K562 (cell line): ENCODE data around the gene PRDX6. TPM values are rescaled to one million over a fixed set of nuclear protein-coding genes. Genes with fewer than 3 reads are reported as not detected.

ENCODE experiments used
- CUX1 ChIP-seq: fragments of 200-800 bp; sonication (Bioruptor generic); IDR thresholded peaks from 2 replicates; pipeline ENCODE4 v1.6.1; 2016; ENCODE audit warnings: missing genetic modification characterization, missing compliant biosample characterization
- EP400 ChIP-seq: fragments of 450-650 bp; IDR thresholded peaks from 2 replicates; pipeline ENCODE4 v1.6.1; 2017; ENCODE audit warnings: antibody characterized with exemption, mild to moderate bottlenecking, moderate library complexity
- ETV6 ChIP-seq, 3 experiments: fragments of 150-350 bp in 1 of 3; sonication (generic) in 1 of 3; formaldehyde crosslinking in 1 of 3; IDR thresholded peaks; 2 replicates each; pipeline versions ENCODE4 v1.6.1 to v1.8.0; 2014 to 2022; ENCODE audit warnings: borderline replicate concordance in 2 of 3, low read depth in 2 of 3, antibody characterized with exemption in 1 of 3, low read length in 1 of 3, mild to moderate bottlenecking in 1 of 3, missing genetic modification reagents in 1 of 3
- GATAD2A ChIP-seq: fragments of 450-650 bp; IDR thresholded peaks from 2 replicates; pipeline ENCODE4 v1.6.1; 2017
- MLX ChIP-seq, 2 experiments: fragments of 450-650 bp in 1 of 2; sonication (generic) in 1 of 2; formaldehyde crosslinking; conservative IDR thresholded peaks; 2 replicates each; pipeline versions ENCODE4 v1.4.0 to v1.8.1; 2020 to 2022; ENCODE audit warnings: mild to moderate bottlenecking in 1 of 2, missing genetic modification reagents in 1 of 2
- POLR2G ChIP-seq: fragments of 200-400 bp; formaldehyde crosslinking; IDR thresholded peaks from 2 replicates; pipeline ENCODE4 v1.6.1; 2017; ENCODE audit warnings: low read depth, mild to moderate bottlenecking, antibody characterized with exemption, low read length, moderate library complexity
- POLR2H ChIP-seq: IDR thresholded peaks from 2 replicates; pipeline ENCODE4 v1.6.1; 2016; ENCODE audit warnings: missing genetic modification characterization, low read depth, mild to moderate bottlenecking, control low read depth, missing compliant biosample characterization, moderate library complexity
- POLR3A ChIP-seq: IDR thresholded peaks from 2 replicates; pipeline ENCODE4 v1.6.1; 2011; ENCODE audit warnings: borderline replicate concordance, mild to moderate bottlenecking, moderate library complexity; ENCODE audit not compliant: insufficient read length, insufficient read depth; ENCODE audit errors: extremely low read depth
- RFX7 ChIP-seq: fragments of 250-450 bp; sonication (Bioruptor Pico); IDR thresholded peaks from 2 replicates; pipeline ENCODE4 v1.5.1; 2021; ENCODE audit warnings: mild to moderate bottlenecking
- ZNF41 ChIP-seq: fragments of 250-450 bp; sonication (Bioruptor Pico); conservative IDR thresholded peaks from 2 replicates; pipeline ENCODE4 v1.4.0; 2020; ENCODE audit warnings: mild to moderate bottlenecking
- ZNF764 ChIP-seq: fragments of 250-450 bp; sonication (Bioruptor Pico); IDR thresholded peaks from 2 replicates; pipeline ENCODE4 v1.4.0; 2020; ENCODE audit warnings: low read depth, mild to moderate bottlenecking, moderate library complexity
- ZNF79 ChIP-seq: fragments of 250-450 bp; sonication (Bioruptor Pico); IDR thresholded peaks from 2 replicates; pipeline ENCODE4 v1.4.0; 2020; ENCODE audit warnings: low read depth, mild to moderate bottlenecking, moderate library complexity
- polyA plus RNA-seq, 8 experiments: library from polyadenylated mRNA; depleted of rRNA in 4 of 8; stranded (reverse) in 5 of 8; unstranded in 3 of 8; fragments of >200 nt; fragmentation: Nextera tagmentation in 2 of 8; fragmentation: Illumina TruSeq in 1 of 8; extraction: Ambion mirVana in 2 of 8; extraction: Trizol in 1 of 8; gene quantifications; 2 replicates each; pipeline versions ENCODE4 v1.2.1 to v1.2.3, GENCODE V29; 2011 to 2014; ENCODE audit warnings: inconsistent platforms in 1 of 8, missing spikeins in 1 of 8
- total RNA-seq, 7 experiments: library from RNA; depleted of rRNA in 6 of 7; stranded (reverse); fragments of >200 nt in 6 of 7; fragmentation: Illumina TruSeq in 2 of 7; extraction: Trizol in 2 of 7; gene quantifications; 2 replicates each; pipeline versions ENCODE4 v1.2.1 to v1.2.3, GENCODE V29; 2011 to 2021; ENCODE audit warnings: low replicate concordance in 1 of 7
- TF ChIP-seq, protein P1 (sequence below), 2 experiments: fragments of 450-650 bp; IDR thresholded peaks; 2 replicates each; pipeline ENCODE4 v1.6.1; 2018; ENCODE audit warnings: mild to moderate bottlenecking in 2 of 2, low read depth in 1 of 2; ENCODE audit not compliant: partially characterized antibody in 2 of 2

PRDX6 gene
- total and polyA plus RNA-seq, 9 of the 15 experiments (the other 6 are each of a cell fraction or from before 2014, with no cell fraction given): 277 to 1,082 (median 610) TPM

DNA sequence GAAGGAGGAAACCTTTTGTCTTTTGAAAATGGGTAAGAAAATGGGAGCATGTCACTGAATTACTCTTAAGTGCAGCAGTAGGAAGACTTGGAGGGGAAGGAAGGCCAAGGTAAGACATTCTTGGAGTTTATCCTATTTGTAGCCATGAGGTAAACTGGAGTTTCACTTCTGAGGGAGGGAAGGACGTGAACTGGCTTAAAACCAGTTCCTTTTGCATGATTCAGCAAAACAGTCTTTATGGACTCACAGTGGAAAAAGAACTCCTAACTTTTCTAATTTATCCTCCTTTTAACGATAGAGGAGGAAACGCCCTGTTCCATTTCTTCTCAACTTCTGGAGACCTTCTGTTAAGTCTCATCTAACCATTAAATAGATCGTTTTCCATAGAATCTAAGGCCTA, 2.5 kb downstream of the PRDX6 start (continued):
- TF ChIP-seq ETV6 (IDR thresholded peaks at IDR 0.05; ENCODE audit: borderline replicate concordance in 1 of 2, low read depth in 2 of 2, low read length in 1 of 2) (no peak), ETV6 (CRISPR knock-in tag; IDR thresholded peaks at IDR 0.05; ENCODE audit: borderline replicate concordance) (no peak), MLX (CRISPR knock-in tag; conservative IDR thresholded peaks at IDR 0.05) (no peak), POLR3A (no peak), RFX7 (CRISPR knock-in tag) (0 out of 2 replicates have a peak, but pooled peaks have one; percentile 17), CUX1 (no peak), POLR2H (tag) (no peak), ZNF764 (CRISPR knock-in tag) (no peak), EP400 (peak; percentile 43; the same call in 1 of the 2 replicates), ZNF79 (CRISPR knock-in tag) (no peak), ZNF41 (CRISPR knock-in tag) (no peak), POLR2G (no peak), GATAD2A (no peak)
- TF ChIP-seq, protein P1, sequence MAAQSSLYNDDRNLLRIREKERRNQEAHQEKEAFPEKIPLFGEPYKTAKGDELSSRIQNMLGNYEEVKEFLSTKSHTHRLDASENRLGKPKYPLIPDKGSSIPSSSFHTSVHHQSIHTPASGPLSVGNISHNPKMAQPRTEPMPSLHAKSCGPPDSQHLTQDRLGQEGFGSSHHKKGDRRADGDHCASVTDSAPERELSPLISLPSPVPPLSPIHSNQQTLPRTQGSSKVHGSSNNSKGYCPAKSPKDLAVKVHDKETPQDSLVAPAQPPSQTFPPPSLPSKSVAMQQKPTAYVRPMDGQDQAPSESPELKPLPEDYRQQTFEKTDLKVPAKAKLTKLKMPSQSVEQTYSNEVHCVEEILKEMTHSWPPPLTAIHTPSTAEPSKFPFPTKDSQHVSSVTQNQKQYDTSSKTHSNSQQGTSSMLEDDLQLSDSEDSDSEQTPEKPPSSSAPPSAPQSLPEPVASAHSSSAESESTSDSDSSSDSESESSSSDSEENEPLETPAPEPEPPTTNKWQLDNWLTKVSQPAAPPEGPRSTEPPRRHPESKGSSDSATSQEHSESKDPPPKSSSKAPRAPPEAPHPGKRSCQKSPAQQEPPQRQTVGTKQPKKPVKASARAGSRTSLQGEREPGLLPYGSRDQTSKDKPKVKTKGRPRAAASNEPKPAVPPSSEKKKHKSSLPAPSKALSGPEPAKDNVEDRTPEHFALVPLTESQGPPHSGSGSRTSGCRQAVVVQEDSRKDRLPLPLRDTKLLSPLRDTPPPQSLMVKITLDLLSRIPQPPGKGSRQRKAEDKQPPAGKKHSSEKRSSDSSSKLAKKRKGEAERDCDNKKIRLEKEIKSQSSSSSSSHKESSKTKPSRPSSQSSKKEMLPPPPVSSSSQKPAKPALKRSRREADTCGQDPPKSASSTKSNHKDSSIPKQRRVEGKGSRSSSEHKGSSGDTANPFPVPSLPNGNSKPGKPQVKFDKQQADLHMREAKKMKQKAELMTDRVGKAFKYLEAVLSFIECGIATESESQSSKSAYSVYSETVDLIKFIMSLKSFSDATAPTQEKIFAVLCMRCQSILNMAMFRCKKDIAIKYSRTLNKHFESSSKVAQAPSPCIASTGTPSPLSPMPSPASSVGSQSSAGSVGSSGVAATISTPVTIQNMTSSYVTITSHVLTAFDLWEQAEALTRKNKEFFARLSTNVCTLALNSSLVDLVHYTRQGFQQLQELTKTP (IDR thresholded peaks at IDR 0.05; ENCODE audit: low read depth in 1 of 2, partially characterized antibody in 2 of 2): no peak
